Mucosa of descending colon (tissue), 3 donors: ENCODE measurements around the gene SREBF2. TPM values are rescaled to one million over a fixed set of nuclear protein-coding genes. Genes with fewer than 3 reads are reported as not detected.

Experiments
- ATAC-seq: fragments of 200-7000 bp; cut with Tn5 transposase; one replicate; pipeline ENCODE4 v1.9.1; 2020; ENCODE audit warnings: mild to moderate bottlenecking, moderate library complexity
- DNase-seq, 3 donors: peaks; one replicate each; pipeline ENCODE4 v3.0.0-alpha.2; 2020
- H3K36me3 ChIP-seq: fragments of 200-600 bp; one replicate; pipeline ENCODE4 v1.8.0; 2021; ENCODE audit warnings: low read depth, mild to moderate bottlenecking
- H3K4me1 ChIP-seq: fragments of 200-600 bp; one replicate; pipeline ENCODE4 v1.8.0; 2021; ENCODE audit warnings: low read depth, mild to moderate bottlenecking
- H3K4me3 ChIP-seq: fragments of 200-600 bp; one replicate; pipeline ENCODE4 v1.8.0; 2021; ENCODE audit warnings: mild to moderate bottlenecking
- H3K9me3 ChIP-seq: fragments of 200-600 bp; one replicate; pipeline ENCODE4 v1.8.0; 2021; ENCODE audit warnings: mild to moderate bottlenecking
- CTCF ChIP-seq: fragments of 200-600 bp; IDR thresholded peaks from one replicate; pipeline ENCODE4 v1.8.0; 2022; ENCODE audit warnings: antibody characterized with exemption, mild to moderate bottlenecking
- intact Hi-C, 2 donors: fragments of 100-400 bp; cut with DNase I in 1 of 2; cut with micrococcal nuclease in 1 of 2; formaldehyde crosslinking; loops; one replicate each; pipeline versions ENCODE4 v1.11.0 to v1.11.1; 2022; cut with DNase I, micrococcal nuclease
- total RNA-seq, 3 donors: library from RNA; stranded (reverse); fragmentation: NEBNext Ultra II Directional in 2 of 3; extraction: Animal tissue kit (Norgen Biotek cat#: 25700) in 2 of 3; gene quantifications; one replicate each; pipeline versions ENCODE4 v1.2.1 to v1.2.4, GENCODE V29; 2021 to 2023
- donor health status: DM: no; HTN: no; CAD: no; lungs with moderate emphysema.
- donor health status: DM: no; HTN: no; CAD: no.
- donor health status: DM: no; HTN: yes; CAD: no.

SREBF2 gene
- total RNA-seq, 3 donors from 2014 or later = 139 to 254 (median 169) TPM

GRCh38 chr22:41932353-41932752, 99.4 kb downstream of the SREBF2 start:
- TF ChIP-seq CTCF = no peak
- ATAC-seq = no peak
- Histone ChIP-seq H3K4me1 (no peaks in the 10 kb centered on the region), H3K36me3 (no peaks in the 10 kb centered on the region), H3K4me3 (no peak overlapping the region), H3K9me3 (no peaks in the 10 kb centered on the region)
- no peak for DNase-seq
- intact Hi-C loops = no loop called here

DNA sequence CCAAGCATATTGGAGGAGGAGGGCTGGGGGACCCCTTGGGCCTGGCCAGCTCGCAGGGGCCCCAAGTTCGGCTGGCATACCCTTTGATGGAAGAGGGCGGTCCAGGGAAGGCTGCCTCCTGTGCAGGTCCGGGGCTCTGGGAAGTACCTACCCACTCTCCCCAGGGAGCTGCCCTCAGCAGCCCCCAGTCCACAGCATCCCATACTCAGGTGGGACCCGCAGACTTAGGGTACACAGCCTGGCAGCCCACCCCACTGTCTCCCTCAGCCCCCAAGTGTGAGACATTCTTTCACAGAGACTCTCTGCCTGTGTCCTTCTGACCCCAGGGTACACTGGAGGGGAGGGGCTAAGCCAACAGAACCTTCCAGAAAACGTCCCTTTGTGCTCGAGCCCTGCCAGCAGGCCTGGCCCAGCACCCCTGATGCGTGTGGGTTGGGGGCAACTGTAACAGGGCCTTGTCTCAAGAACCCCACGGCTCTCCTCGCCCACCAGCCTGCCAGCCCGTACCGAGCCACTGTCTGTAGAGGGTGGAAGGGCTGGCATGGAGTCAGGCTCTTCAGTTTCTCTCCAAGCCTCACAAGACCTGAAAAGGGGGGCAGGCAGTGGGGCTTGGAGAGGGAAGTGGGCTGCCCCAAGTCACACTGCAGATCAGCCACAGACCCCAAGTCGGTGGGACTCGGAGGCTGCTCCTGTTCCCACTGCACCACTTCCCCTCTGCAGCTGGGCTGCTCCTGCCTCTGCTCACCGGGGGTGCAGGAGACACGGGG, 100.7 kb downstream of the SREBF2 start:
- TF ChIP-seq CTCF = no peak
- H3K4me3 ChIP-seq = no peak overlapping the region
- intact Hi-C loops = no loop called here
- H3K36me3 ChIP-seq = no peaks in the 10 kb centered on the region
- no peaks in the 10 kb centered on the region for H3K4me1 ChIP-seq
- ATAC-seq (peak; percentile 2), DNase-seq (no peak)
- H3K9me3 ChIP-seq = no peaks in the 10 kb centered on the region

DNA sequence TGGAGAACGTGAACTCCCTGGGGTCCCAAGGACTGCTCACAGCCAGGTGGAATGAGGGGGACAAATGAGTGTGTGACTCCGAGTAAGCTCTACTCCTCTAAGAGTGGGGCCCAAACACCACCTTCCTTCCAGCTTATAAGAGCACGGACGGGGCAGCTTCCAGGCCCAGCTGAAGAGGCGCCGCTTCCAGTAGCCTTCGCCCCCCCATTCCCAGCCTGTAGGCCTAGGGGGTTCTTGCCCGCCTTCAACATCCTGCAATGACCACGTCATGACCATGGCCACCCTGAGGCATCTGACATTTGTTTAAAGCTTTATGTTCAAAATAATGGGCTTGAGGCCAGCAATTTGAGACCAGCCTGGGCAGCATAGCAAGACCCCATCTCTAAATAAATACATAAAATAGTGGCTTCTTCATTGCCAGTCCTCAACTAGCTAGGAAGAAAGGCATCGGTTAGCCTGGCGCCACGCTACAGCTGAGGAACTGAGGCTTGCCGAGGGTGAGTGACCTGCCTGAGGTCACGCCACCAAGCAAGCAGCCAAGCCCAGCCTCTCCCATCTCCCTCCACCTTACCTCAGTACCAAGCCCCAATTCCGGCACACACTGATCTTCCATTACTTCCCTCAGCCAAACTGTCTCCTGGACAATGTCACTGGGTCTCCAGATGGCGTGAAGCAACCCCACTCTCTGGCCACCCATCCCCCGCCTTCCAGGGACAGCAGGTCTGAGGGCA, 101.5 kb downstream of the SREBF2 start:
- DNase-seq (no peak), ATAC-seq (no peak)
- no peaks in the 10 kb centered on the region for H3K9me3 ChIP-seq
- no peaks in the 10 kb centered on the region for H3K4me1 ChIP-seq
- H3K4me3 ChIP-seq = no peak overlapping the region
- H3K36me3 ChIP-seq = no peaks in the 10 kb centered on the region
- intact Hi-C loops = no loop called here
- no peak for TF ChIP-seq CTCF

GRCh38 chr22:41935015-41935351, 102.1 kb downstream of the SREBF2 start:
- Histone ChIP-seq H3K4me3 (no peak overlapping the region), H3K4me1 (no peaks in the 10 kb centered on the region), H3K36me3 (no peaks in the 10 kb centered on the region), H3K9me3 (no peaks in the 10 kb centered on the region)
- DNase-seq (no peak), ATAC-seq (no peak)
- intact Hi-C loops = no loop called here
- TF ChIP-seq CTCF = no peak

GRCh38 chr22:41935509-41935908, 102.6 kb downstream of the SREBF2 start:
- DNase-seq = no peak
- Histone ChIP-seq H3K36me3 (no peaks in the 10 kb centered on the region), H3K4me1 (peaks cover 3% of the 10 kb centered on the region), H3K4me3 (no peak overlapping the region), H3K9me3 (no peaks in the 10 kb centered on the region)
- intact Hi-C loops = no loop called here
- no peak for ATAC-seq
- no peak for TF ChIP-seq CTCF
